Brain microvascular endothelial cell (primary cell): Measurements from ENCODE around the gene GID8.

Source experiments
- DNase-seq: peaks from one replicate; pipeline ENCODE4 v3.0.0-alpha.2; 2020
- H3K27ac ChIP-seq: fragments of 250-450 bp; sonication (Bioruptor Pico); 2 replicates; pipeline ENCODE4 v1.5.1; 2020; ENCODE audit warnings: mild to moderate bottlenecking, moderate library complexity
- H3K27me3 ChIP-seq: fragments of 250-450 bp; sonication (Bioruptor Pico); replicated peaks from 2 replicates; pipeline ENCODE4 v1.5.1; 2020; ENCODE audit warnings: mild to moderate bottlenecking
- H3K36me3 ChIP-seq: fragments of 250-450 bp; sonication (Bioruptor Pico); replicated peaks from 2 replicates; pipeline ENCODE4 v1.5.1; 2020; ENCODE audit warnings: mild to moderate bottlenecking
- H3K4me3 ChIP-seq: 2 replicates; pipeline ENCODE4 v1.5.1; 2011; ENCODE audit warnings: low read depth, mild to moderate bottlenecking, control low read depth, low read length, moderate library complexity
- in situ Hi-C: cut with HindIII; loops from 2 replicates; pipeline ENCODE4 v1.10.0; 2017; ENCODE audit warnings: low sequenced_read_pairs, low pct_ligation_motif_present
- TF ChIP-seq, protein P1 (sequence below): IDR thresholded peaks from 2 replicates; pipeline ENCODE4 v1.5.1; 2011; ENCODE audit warnings: low read depth, mild to moderate bottlenecking, moderate library complexity, low read length, control low read depth, inconsistent platforms; ENCODE audit errors: missing control alignments

The GID8 gene

DNA sequence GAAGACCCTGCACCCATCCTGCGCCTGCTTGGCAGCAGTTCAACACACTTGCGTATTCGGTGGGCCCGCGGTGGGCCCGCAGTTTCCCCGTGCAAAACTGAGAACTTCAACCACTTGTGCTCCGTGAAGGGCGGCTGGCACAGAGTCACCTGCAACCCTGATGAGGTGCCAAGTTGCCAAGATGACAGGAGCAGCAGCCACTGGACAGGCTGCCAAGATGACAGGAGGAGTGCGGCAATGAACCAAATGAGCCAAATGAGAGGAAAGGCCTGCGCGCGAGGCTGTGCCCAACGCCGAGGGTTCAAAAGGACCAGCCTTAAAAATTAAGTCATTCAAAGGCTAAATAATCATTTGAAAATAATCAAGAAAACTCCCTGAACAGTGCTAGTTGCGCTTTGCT, 31.7 kb upstream of the GID8 start:
- H3K27me3 ChIP-seq: no peaks in the 10 kb centered on the region
- no peak for DNase-seq
- no peak overlapping the region for H3K27ac ChIP-seq
- H3K4me3 ChIP-seq: no peak overlapping the region
- in situ Hi-C loops: no loop called here
- peaks cover 90% of the 10 kb centered on the region for H3K36me3 ChIP-seq
- TF ChIP-seq, protein P1, sequence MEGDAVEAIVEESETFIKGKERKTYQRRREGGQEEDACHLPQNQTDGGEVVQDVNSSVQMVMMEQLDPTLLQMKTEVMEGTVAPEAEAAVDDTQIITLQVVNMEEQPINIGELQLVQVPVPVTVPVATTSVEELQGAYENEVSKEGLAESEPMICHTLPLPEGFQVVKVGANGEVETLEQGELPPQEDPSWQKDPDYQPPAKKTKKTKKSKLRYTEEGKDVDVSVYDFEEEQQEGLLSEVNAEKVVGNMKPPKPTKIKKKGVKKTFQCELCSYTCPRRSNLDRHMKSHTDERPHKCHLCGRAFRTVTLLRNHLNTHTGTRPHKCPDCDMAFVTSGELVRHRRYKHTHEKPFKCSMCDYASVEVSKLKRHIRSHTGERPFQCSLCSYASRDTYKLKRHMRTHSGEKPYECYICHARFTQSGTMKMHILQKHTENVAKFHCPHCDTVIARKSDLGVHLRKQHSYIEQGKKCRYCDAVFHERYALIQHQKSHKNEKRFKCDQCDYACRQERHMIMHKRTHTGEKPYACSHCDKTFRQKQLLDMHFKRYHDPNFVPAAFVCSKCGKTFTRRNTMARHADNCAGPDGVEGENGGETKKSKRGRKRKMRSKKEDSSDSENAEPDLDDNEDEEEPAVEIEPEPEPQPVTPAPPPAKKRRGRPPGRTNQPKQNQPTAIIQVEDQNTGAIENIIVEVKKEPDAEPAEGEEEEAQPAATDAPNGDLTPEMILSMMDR: no peak

DNA sequence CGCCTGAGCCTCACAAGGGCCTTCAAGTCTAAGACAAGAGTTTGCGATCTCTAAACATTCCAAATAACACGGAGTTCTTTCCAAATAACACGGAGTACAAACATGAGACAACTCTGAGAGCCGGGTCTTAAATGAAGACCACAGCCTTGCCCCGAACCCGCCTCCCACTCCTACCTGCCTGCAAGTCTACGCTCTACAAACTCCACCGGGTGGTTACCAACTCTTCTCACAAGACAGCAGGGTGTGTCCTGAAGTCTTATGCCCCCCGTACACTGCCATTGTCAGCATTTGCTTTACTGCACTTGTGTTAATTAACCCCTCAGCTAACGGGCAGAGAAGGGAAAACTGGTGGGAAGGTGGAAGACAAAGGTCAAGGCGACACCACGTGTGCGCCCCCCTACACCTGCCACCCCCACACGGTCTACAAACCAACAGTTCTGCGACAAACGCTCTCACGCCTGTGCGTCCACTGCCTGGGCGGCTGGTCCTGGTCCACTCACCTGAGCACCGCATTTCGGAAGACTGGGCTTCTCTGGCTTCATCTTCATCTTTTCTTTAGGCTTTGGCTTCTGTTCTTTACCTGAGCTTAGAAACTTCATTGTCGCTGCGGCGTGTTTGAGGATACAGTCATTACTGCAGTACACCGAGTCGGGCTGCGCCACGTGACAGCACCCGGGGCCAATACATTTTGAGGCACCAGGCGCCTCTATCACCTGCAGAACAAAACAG, 31.1 kb upstream of the GID8 start:
- TF ChIP-seq, protein P1: no peak
- H3K27me3 ChIP-seq: no peaks in the 10 kb centered on the region
- in situ Hi-C loops: no loop called here
- DNase-seq: no peak
- H3K36me3 ChIP-seq: peaks cover 92% of the 10 kb centered on the region
- H3K4me3 ChIP-seq: no peak overlapping the region
- no peak overlapping the region for H3K27ac ChIP-seq

DNA sequence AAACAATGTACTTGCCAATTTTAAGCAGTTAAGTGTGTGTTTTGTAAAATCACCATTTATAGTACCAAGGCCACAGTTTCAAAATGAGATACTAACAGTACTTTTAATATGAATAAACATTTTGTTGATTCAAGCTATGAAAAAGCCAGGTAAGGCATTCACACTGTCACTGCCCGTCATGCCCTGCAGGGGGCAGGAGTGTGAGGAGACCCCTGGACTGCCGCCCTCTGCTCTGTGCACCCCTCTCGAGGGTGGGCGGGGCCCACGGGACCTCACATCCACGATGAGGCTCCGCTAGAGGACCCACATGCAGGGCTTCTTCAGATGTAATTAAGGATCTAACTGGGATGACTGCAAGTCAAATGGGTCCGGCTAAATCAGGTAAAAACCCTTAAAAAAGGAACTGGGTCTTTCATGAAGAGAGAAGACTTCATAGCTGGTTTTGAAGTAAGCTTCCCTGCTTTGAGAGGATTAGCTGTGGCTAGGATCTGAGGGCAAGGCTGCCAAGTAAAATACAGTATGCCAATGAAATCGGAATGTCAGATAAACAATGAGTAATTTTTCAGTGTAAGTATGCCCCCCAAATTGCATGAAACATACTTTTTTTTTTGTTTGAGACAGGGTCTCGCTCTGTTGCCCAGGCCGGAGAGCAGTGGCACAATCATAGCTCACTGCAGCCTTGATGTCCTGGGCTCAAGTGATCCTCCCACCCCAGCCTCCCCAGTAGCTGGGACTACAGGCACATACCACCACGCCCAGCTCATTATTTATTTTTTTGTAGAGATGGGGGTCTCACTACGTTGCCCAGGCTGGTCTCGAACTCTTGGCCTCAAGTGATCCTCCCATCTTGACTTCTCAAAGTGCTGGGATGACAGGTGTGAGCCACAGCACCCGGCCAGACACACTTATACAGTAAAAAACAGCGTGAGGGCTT, 30.3 kb upstream of the GID8 start:
- in situ Hi-C loops: no loop called here
- DNase-seq: no peak
- TF ChIP-seq, protein P1: peak; percentile 71
- peaks cover 85% of the 10 kb centered on the region for H3K36me3 ChIP-seq
- no peak overlapping the region for H3K27ac ChIP-seq
- H3K4me3 ChIP-seq: no peak overlapping the region
- no peaks in the 10 kb centered on the region for H3K27me3 ChIP-seq

DNA sequence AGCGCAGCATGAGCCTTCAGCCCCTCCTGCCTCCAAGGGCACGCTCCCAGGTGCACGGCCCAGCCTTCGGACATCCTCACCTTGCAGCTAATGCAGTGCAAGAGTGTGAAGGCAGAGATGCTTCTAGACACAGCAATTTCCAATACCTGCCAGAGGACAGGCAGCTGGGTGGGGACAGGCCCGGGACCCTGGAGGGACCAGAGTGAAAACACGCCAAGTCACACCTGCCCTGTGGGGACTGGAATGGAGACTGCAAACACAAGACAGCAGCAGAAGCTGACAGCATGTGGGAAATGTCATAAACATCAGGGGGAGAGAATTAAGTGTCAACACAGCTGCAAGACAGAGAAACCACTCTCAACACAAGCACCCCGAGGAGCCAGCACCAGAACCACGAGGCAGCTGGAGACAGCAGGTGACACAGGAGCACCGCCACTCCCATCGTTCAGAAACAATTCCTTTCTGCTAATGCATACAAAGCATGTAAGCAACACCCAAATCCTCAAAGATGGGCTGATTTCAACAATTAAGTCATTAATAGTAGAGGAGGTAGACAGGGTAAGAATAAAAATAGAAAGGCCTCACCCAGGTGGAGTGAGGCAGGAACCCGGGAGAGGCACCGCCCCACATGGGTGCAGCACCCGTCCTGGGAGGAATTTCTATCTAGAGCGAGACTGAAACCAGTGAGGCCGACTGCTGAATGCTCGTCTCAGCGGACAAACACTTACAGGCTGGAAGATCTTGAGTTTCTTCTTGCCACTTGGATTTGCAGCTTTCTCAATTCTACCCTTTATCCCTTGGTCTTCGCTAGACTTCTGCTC, 28.8 kb upstream of the GID8 start:
- no peak for DNase-seq
- TF ChIP-seq, protein P1: no peak
- in situ Hi-C loops: no loop called here
- H3K36me3 ChIP-seq: peaks cover 74% of the 10 kb centered on the region
- H3K4me3 ChIP-seq: no peak overlapping the region
- no peaks in the 10 kb centered on the region for H3K27me3 ChIP-seq
- no peak overlapping the region for H3K27ac ChIP-seq

DNA sequence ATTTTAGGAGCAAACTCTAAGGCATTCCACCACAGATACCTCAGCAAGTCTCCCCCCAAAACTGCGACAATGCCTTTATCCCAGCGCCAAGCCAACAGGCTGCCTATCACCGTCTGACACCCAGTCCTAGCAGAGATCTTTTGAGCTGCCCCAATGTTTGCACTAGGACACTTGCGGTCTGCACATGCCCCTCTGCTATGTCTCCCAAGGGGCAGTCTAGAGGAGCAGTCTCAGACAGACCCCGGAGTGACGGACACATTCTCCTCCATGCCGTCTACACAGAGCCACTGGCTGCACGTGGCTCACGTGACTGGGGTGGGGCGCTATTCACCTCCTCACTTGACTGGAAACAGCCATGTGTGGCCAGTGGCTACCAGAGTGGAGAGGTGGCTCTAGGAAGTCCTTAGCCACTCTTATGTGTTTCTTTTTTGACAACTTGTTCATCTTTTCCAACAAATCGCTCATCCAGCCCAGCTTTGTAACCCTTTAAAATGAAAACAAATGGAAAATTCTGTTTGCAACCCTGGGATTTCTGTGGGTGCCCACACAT, 27.7 kb upstream of the GID8 start:
- in situ Hi-C loops: no loop called here
- TF ChIP-seq, protein P1: no peak
- peaks cover 67% of the 10 kb centered on the region for H3K36me3 ChIP-seq
- H3K4me3 ChIP-seq: no peak overlapping the region
- no peak overlapping the region for H3K27ac ChIP-seq
- no peak for DNase-seq
- H3K27me3 ChIP-seq: no peaks in the 10 kb centered on the region
